Measurements from ENCODE around the gene PCSK6.

PCSK6 gene

GRCh38 chr15:101489599-101490407 is at the start of gene PCSK6:
PCSK6 (minus strand) TSS chr15:101489707; CDS start chr15:101489670, 37 bp downstream.
- peak; percentile 43 for DNase-seq (ENCODE audit: low read depth, low spot score)

- DNase-seq (ENCODE audit: low read depth, low spot score), result no peak
Observed at GRCh38 chr15:101538996-101539395, 49.5 kb upstream of the PCSK6 start.

- DNase-seq (ENCODE audit: low read depth, low spot score), result no peak
Observed at GRCh38 chr15:101538177-101538576, 48.7 kb upstream of the PCSK6 start.

- DNase-seq (ENCODE audit: low read depth, low spot score), result no peak
Observed at GRCh38 chr15:101537483-101538080, 48.1 kb upstream of the PCSK6 start.

DNA sequence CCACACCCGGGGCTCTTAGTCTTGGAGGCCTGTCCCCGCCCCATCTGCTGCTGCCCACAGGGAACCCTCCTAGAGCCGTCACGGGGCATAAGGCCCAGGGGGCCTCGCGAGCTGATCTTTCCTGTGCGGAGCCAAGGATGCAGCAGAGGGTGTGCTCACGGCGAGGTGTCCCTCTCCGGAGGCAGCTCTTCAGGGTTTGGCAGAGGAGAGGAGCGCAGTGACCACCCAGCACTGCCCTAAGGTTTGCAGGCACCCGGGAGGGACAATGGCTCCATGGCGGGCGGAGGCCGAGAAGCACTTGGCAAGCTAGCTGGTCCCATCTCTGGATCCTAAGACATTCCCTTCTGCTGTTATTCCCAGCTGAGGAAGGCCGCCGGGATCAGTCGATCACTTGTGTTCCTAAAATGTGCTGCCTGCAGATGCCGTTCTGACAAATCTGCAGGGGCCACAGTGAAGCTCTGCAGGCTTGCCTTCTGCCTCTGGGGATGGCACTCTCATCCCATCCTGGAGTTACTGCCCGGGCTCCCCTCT is 47.4 kb upstream of the PCSK6 start:
- DNase-seq (ENCODE audit: low read depth, low spot score), result no peak

DNA sequence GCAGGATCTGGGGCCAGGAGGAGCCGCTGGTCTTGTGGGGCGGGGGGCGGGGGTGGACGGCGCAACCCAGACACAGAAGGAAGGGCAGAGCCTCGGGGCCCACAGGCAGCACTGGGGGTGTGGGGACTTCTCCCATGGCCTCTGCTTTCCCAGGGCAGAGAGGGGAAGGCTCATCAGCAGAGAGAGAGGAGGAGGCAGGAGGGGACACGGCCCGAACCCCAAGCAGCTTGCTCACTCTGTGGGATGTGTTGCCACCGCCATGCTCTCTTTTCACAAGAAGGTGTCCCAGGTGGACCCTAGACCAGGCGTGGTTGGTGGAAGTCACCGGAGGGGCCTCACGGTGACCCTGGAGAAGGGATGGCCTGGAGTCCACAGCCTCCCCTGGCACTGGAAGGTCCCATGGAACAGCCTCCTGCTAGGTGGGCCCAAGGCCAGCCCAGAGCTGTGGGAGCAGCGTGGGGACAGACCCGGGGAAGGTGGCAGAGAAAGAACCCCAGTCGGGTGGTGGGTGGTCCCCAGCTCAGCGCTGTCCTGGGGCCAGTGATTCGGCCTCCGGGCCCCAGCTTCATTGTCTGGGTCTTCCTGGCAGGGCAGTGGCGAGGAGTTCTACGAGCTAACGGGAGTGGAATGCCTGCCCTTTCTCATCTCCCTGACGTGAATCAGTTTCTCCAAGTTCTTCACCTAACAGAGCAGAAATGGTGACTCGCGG is 46.8 kb upstream of the PCSK6 start:
- DNase-seq (ENCODE audit: low read depth, low spot score), result no peak

GRCh38 chr15:101535170-101535902 is 45.8 kb upstream of the PCSK6 start:
- DNase-seq (ENCODE audit: low read depth, low spot score), result no peak

DNA sequence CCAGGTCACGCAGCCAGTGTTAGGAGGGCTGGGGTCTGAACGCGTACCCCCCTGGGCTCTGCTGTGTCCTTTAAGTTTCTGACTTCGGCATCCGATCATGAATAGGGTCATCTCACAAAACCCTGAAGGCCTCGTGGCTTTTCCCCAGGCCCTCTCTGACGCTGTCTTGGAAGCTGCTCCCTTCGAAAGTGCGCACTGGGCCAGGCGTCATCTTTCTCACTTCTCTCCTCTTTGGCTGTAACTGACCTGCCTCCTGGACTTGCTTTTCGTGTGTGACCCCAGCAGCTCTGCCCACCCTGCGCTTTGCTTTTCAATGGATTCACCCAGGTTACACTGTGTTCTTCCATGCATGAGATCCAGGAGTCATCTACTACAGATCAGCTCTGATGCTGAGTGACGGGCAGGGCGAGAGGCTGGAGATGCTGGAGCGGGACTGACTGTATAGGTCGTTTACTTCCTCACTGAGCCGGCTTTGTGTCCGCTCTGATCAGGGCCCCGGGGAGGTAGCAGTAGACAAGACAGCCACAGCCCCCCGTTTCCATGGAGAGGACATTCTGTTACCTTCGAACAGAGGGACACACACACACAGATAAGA is 45.0 kb upstream of the PCSK6 start:
- DNase-seq (ENCODE audit: low read depth, low spot score), result no peak

DNA sequence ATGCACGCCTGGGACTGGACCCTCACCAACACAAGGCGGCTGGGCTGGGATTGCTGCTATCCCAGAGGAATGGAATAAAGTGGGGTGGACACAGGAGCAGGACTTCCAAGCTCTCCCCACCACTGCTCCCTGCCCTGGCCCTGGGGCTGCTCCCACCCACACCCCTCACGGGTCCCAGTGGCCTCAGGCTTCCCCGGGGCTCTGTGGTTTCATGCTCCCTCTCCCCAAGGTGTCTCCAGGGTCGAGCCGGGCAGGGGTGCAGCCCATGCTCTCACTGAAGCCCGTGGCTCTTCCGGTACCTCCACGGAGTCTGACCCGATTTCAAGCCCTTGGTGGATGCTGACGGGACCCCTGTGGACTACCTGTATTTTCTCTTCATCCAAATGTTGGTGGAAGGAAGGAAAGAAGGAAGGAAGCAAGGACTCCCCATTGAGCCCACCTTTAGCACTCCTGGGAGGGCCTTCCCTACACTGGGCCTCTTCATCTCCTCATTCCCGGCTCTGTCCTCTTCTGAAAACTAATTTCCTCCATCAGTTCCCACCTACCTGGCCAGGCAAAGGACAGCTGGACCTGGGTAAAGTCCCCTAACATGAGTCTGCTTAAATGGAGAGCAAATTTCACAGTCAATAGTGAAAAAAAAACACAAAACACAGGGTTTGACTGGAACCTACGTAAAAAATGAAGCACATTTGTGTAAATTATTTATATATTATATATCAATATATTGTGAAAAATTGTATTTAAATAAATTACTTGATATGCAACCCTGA is 44.0 kb upstream of the PCSK6 start:
- no peak for DNase-seq (ENCODE audit: low read depth, low spot score)

DNA sequence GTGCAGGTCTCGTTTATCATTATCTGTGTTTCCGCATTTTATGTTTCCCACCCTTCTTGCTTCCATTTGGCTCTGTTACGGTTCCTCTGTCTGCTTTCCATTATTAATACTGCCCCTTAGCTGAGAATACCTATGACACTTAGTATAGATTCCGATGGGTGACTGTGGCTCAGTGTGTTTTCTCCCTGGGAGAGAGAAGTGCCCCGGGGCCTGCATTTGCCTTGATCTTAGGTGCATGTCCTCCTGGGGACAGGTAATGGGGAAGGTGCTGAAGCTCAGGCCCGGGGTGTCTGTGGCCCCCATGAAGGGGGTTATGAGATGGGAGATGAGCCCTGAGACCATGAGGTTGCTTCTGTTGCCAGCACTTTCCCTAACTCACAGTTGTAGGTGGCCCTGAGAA is 43.4 kb upstream of the PCSK6 start:
- no peak for DNase-seq (ENCODE audit: low read depth, low spot score)

DNA sequence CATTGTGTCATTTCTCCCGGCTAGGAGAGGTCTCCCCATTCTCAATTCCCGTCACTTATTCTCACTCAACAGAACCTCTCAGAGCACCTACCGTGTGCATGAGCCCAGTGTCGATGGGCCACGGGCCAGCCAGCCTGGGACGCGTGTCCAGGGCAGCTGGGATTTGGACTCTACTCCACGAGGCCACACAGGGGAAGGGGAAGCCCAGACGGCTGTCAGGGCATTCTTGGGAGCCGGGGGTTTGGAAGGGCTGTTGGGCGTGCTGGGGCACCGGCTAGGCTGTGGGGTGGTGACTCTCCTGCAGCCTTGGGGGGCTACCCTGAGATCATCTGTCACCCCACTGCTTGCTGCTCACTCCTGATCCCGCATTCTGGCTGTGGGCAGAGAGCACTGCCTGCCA is 41.7 kb upstream of the PCSK6 start:
- no peak for DNase-seq (ENCODE audit: low read depth, low spot score)

DNA sequence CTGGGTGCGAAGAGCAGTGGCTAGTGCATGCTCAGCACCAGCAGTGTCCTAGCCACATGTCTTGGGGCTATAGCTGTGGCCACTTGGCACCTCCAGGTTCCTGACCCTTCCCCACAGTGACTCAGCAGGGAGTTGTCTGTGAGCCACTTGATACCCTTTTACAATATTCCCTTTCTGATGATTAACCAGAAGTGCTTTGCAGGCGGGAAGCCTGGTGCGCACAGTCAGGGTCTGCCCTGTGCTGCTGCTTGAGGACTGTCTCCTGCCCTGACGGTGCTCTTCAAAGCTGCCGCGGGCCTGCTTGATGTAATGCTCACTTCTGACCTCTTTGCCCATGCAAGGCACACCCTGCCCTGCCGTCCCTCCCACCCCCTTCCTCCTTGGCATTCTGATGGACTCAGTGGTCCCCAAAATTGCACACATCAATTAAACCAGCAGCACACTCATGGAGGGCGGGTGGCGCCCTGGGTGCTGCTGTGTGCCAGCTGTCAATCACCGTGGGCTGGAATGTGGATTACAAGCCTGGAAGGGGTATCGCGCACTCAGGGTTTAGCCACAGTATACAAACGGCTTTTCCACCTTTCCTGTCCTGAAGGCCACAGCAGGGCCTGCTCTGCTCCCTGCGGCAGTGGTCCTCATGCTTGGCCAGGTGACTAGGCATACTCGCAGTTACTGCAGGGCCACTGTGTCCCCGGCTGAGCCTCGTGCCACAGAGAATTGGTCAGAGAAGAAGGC is 40.9 kb upstream of the PCSK6 start:
- no peak for DNase-seq (ENCODE audit: low read depth, low spot score)

- no peak for DNase-seq (ENCODE audit: low read depth, low spot score)
Observed at GRCh38 chr15:101528917-101529299, 39.4 kb upstream of the PCSK6 start.

- no peak for DNase-seq (ENCODE audit: low read depth, low spot score)
Observed at GRCh38 chr15:101528108-101528916, 38.8 kb upstream of the PCSK6 start.

- no peak for DNase-seq (ENCODE audit: low read depth, low spot score)
Observed at GRCh38 chr15:101526890-101527289, 37.4 kb upstream of the PCSK6 start.

GRCh38 chr15:101526442-101526841 is 36.9 kb upstream of the PCSK6 start:
- DNase-seq (ENCODE audit: low read depth, low spot score), result no peak

- no peak for DNase-seq (ENCODE audit: low read depth, low spot score)
Observed at GRCh38 chr15:101526021-101526420, 36.5 kb upstream of the PCSK6 start.

- DNase-seq (ENCODE audit: low read depth, low spot score), result no peak
Observed at GRCh38 chr15:101525087-101525669, 35.7 kb upstream of the PCSK6 start.

DNA sequence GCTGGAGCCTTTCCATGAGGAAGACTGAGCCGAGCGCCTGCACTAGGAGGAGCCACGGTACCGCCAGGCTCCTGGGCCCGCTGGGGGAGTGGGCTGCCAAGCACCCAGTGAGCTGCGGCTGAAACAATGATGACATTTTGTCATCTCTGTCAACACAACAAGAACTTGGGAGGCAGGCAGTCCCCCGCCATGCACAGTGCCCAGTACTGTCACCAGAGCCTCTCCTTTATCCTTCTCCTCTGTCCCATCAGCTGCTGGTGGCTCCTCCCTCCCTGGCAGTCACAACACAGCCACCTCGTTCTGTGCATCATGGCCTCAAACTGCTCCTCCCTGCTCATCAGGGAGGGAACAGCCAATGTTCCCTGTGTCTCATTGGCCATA is 34.0 kb upstream of the PCSK6 start:
- DNase-seq (ENCODE audit: low read depth, low spot score), result no peak
